Duodenal mucosa (tissue), 2 donors: Measurements from ENCODE around the gene YOD1.
A peak's percentile ranks its signal among the peaks of the same experiment; 100 is the strongest.

Experiments used
- H3K27ac ChIP-seq: one replicate; pipeline ENCODE4 v1.7.0; 2013; ENCODE audit warnings: low read depth, low read length
- H3K27me3 ChIP-seq, 2 donors: one replicate each; pipeline ENCODE4 v1.7.0; 2013; ENCODE audit warnings: low read length in 2 of 2, control low read depth in 1 of 2; ENCODE audit not compliant: insufficient read depth in 2 of 2, control insufficient read depth in 1 of 2
- H3K36me3 ChIP-seq, 2 donors: one replicate each; pipeline ENCODE4 v1.7.0; 2013; ENCODE audit warnings: low read length in 2 of 2, control low read depth in 1 of 2; ENCODE audit not compliant: insufficient read depth in 2 of 2, control insufficient read depth in 1 of 2
- H3K4me1 ChIP-seq, 2 donors: one replicate each; pipeline ENCODE4 v1.7.0; 2013; ENCODE audit warnings: low read length in 2 of 2, control low read depth in 1 of 2; ENCODE audit not compliant: insufficient read depth in 2 of 2, control insufficient read depth in 1 of 2
- H3K4me3 ChIP-seq, 2 donors: one replicate each; pipeline ENCODE4 v1.7.0; 2013; ENCODE audit warnings: low read length in 2 of 2, low read depth in 1 of 2
- H3K9ac ChIP-seq, 2 donors: one replicate each; pipeline ENCODE4 v1.7.0; 2013; ENCODE audit warnings: low read length in 2 of 2, low read depth in 1 of 2
- H3K9me3 ChIP-seq, 2 donors: one replicate each; pipeline ENCODE4 v1.7.0; 2013; ENCODE audit warnings: low read length in 2 of 2, control low read depth in 1 of 2; ENCODE audit not compliant: control insufficient read depth in 1 of 2

The YOD1 gene

GRCh38 chr1:207072233-207072632 is 21.2 kb upstream of the YOD1 start:
- peaks cover 50 to 77% of the 10 kb centered on the region in 2 donors for H3K36me3 ChIP-seq
- H3K9me3 ChIP-seq, result no peaks in the 10 kb centered on the region
- H3K4me1 ChIP-seq, result peaks cover 8 to 23% of the 10 kb centered on the region in 2 donors
- H3K27me3 ChIP-seq, result no peaks in the 10 kb centered on the region
- H3K4me3 ChIP-seq, result no peak overlapping the region
- H3K9ac ChIP-seq, result no peak overlapping the region
- no peak overlapping the region for H3K27ac ChIP-seq

- Histone ChIP-seq H3K36me3 (peaks cover 50 to 78% of the 10 kb centered on the region in 2 donors), H3K9me3 (no peaks in the 10 kb centered on the region), H3K4me1 (peaks cover 14 to 29% of the 10 kb centered on the region in 2 donors), H3K4me3 (no peak overlapping the region), H3K27me3 (no peaks in the 10 kb centered on the region), H3K27ac (no peak overlapping the region), H3K9ac (no peak overlapping the region)
These were observed 20.4 kb upstream of the YOD1 start for GRCh38 chr1:207071426-207071825.

- no peaks in the 10 kb centered on the region for H3K9me3 ChIP-seq
- H3K9ac ChIP-seq, result no peak overlapping the region
- H3K27me3 ChIP-seq, result no peaks in the 10 kb centered on the region
- H3K27ac ChIP-seq, result no peak overlapping the region
- peaks cover 50 to 79% of the 10 kb centered on the region in 2 donors for H3K36me3 ChIP-seq
- peaks cover 18 to 34% of the 10 kb centered on the region in 2 donors for H3K4me1 ChIP-seq
- H3K4me3 ChIP-seq, result no peak overlapping the region
These were observed 19.8 kb upstream of the YOD1 start for GRCh38 chr1:207070811-207071210.

- H3K9me3 ChIP-seq, result no peaks in the 10 kb centered on the region
- H3K27me3 ChIP-seq, result no peaks in the 10 kb centered on the region
- H3K36me3 ChIP-seq, result peaks cover 49 to 78% of the 10 kb centered on the region in 2 donors
- peaks cover 18 to 34% of the 10 kb centered on the region in 2 donors for H3K4me1 ChIP-seq
- no peak overlapping the region for H3K27ac ChIP-seq
- H3K9ac ChIP-seq, result no peak overlapping the region
- H3K4me3 ChIP-seq, result no peak overlapping the region
These were observed 19.0 kb upstream of the YOD1 start for GRCh38 chr1:207069858-207070506.

GRCh38 chr1:207069061-207069460 is 18.1 kb upstream of the YOD1 start:
- Histone ChIP-seq H3K27ac (no peak overlapping the region), H3K9me3 (no peaks in the 10 kb centered on the region), H3K9ac (no peak overlapping the region), H3K36me3 (peaks cover 47 to 75% of the 10 kb centered on the region in 2 donors), H3K4me3 (no peak overlapping the region), H3K4me1 (peaks cover 24 to 39% of the 10 kb centered on the region in 2 donors), H3K27me3 (no peaks in the 10 kb centered on the region)

GRCh38 chr1:207067665-207068064 is 16.7 kb upstream of the YOD1 start:
- Histone ChIP-seq H3K4me3 (peak overlapping the region in 1 of 2 donors; percentile 32), H3K36me3 (peaks cover 55 to 76% of the 10 kb centered on the region in 2 donors), H3K9ac (peak overlapping the region; percentile 0 to 48), H3K4me1 (peaks cover 24 to 47% of the 10 kb centered on the region in 2 donors), H3K27ac (peak overlapping the region; percentile 67), H3K9me3 (no peaks in the 10 kb centered on the region), H3K27me3 (no peaks in the 10 kb centered on the region)

GRCh38 chr1:207067185-207067584 is 16.2 kb upstream of the YOD1 start:
- peak overlapping the region; percentile 0 to 48 for H3K9ac ChIP-seq
- peaks cover 55 to 76% of the 10 kb centered on the region in 2 donors for H3K36me3 ChIP-seq
- H3K4me1 ChIP-seq, result peaks cover 24 to 47% of the 10 kb centered on the region in 2 donors
- peak overlapping the region; percentile 67 for H3K27ac ChIP-seq
- H3K9me3 ChIP-seq, result no peaks in the 10 kb centered on the region
- H3K4me3 ChIP-seq, result peak overlapping the region in 1 of 2 donors; percentile 32
- H3K27me3 ChIP-seq, result no peaks in the 10 kb centered on the region

- Histone ChIP-seq H3K9me3 (no peaks in the 10 kb centered on the region), H3K9ac (no peak overlapping the region), H3K4me1 (peaks cover 24 to 45% of the 10 kb centered on the region in 2 donors), H3K27me3 (no peaks in the 10 kb centered on the region), H3K27ac (no peak overlapping the region), H3K4me3 (no peak overlapping the region), H3K36me3 (peaks cover 44 to 66% of the 10 kb centered on the region in 2 donors)
These were observed 13.6 kb upstream of the YOD1 start for GRCh38 chr1:207064561-207064960.

- peaks cover 20 to 40% of the 10 kb centered on the region in 2 donors for H3K4me1 ChIP-seq
- H3K4me3 ChIP-seq, result no peak overlapping the region
- no peak overlapping the region for H3K9ac ChIP-seq
- H3K27ac ChIP-seq, result no peak overlapping the region
- H3K27me3 ChIP-seq, result no peaks in the 10 kb centered on the region
- peaks cover 37 to 59% of the 10 kb centered on the region in 2 donors for H3K36me3 ChIP-seq
- H3K9me3 ChIP-seq, result no peaks in the 10 kb centered on the region
These were observed 12.0 kb upstream of the YOD1 start for GRCh38 chr1:207063014-207063413.

GRCh38 chr1:207062058-207062457 is 11.1 kb upstream of the YOD1 start:
- Histone ChIP-seq H3K4me3 (no peak overlapping the region), H3K27ac (no peak overlapping the region), H3K27me3 (no peaks in the 10 kb centered on the region), H3K36me3 (peaks cover 36 to 58% of the 10 kb centered on the region in 2 donors), H3K4me1 (peaks cover 15 to 37% of the 10 kb centered on the region in 2 donors), H3K9ac (no peak overlapping the region), H3K9me3 (no peaks in the 10 kb centered on the region)
